ENCODE results near the gene NCKAP1. TPM values are rescaled to one million over a fixed set of nuclear protein-coding genes. Genes with fewer than 3 reads are reported as not detected.
A peak's percentile ranks its signal among the peaks of the same experiment; 100 is the strongest.
"Not testable (repeated sequence)": the region's sequence is repeated elsewhere in the genome, so short reads cannot be mapped to it uniquely, and the experiment has no call there.

NCKAP1 gene
- total RNA-seq, 1 donor from 2014 or later = 72.8 TPM

- DNase-seq (ENCODE audit: low read depth in 2 of 2) = no peak
These were observed 154.8 kb downstream of the NCKAP1 start for GRCh38 chr2:182883451-182883850.

GRCh38 chr2:182880100-182880499, 158.2 kb downstream of the NCKAP1 start:
- not testable (repeated sequence) for DNase-seq (ENCODE audit: low read depth in 2 of 2)

DNA sequence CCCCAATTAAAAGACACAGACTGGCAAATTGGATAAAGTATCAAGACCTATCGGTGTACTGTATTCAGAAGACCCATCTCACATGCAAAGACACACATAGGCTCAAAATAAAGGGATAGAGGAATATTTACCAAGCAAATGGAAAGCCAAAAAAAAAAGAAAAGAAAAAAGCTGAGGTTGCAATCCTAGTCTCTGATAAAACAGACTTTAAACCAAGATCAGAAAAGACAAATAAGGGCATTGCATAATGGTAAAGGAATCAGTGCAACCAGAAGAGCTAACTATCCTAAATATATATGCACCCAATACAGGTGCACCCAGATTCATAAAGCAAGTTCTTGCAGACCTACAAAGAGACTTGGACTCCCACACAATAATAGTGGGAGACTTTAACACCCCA, 161.6 kb downstream of the NCKAP1 start:
- not testable (repeated sequence) for DNase-seq (ENCODE audit: low read depth in 2 of 2)

- DNase-seq (ENCODE audit: low read depth in 2 of 2) = peak; percentile 11 to 16
These were observed 168.0 kb downstream of the NCKAP1 start for GRCh38 chr2:182870227-182870626.

- DNase-seq (ENCODE audit: low read depth in 2 of 2) = peak in 1 of 2 donors; percentile 7
These were observed 170.0 kb downstream of the NCKAP1 start for GRCh38 chr2:182868054-182868796.

- no peak for DNase-seq (ENCODE audit: low read depth in 2 of 2)
These were observed 170.7 kb downstream of the NCKAP1 start for GRCh38 chr2:182867426-182868053.

GRCh38 chr2:182866461-182867406, 171.5 kb downstream of the NCKAP1 start, which contains the start of gene FRZB:
TSS of gene FRZB (minus strand) at chr2:182866637. CDS start at chr2:182866552, 85 bp downstream.
- peak; percentile 19 to 43 for DNase-seq (ENCODE audit: low read depth in 2 of 2)

GRCh38 chr2:182866095-182866460, 172.2 kb downstream of the NCKAP1 start:
- peak in 1 of 2 donors; percentile 4 for DNase-seq (ENCODE audit: low read depth in 2 of 2)

DNA sequence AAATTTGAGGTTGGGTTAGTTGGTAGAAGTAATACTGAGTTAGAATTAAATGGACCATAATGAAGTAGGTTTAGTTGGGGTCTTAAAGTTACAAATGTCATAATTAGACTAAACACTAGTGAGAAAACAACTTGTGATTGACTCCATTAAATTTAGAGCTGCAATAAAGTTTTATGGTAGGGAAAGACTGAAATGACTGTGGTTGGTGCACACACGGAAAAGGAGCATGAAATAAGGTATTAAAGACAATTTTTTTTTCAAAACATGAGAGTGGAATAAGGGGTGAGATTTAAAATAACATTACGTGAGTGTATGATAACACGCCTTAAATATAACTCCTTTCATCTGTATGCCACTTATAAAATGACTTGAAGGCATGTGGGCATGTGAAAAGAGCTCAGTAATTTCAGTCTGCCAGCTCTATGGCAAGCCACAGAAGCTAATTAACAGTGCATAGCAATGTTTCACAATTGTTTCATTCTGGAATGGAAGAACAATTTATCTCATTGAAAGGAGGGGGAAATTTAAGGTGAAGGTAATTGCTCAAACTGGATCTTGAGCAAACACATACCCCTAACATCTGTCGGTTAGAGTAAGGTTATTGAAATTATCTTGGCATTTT, 173.2 kb downstream of the NCKAP1 start:
- no peak for DNase-seq (ENCODE audit: low read depth in 2 of 2)

- no peak for DNase-seq (ENCODE audit: low read depth in 2 of 2)
These were observed 174.6 kb downstream of the NCKAP1 start for GRCh38 chr2:182863642-182864041.

- DNase-seq (ENCODE audit: low read depth in 2 of 2) = no peak
These were observed 176.2 kb downstream of the NCKAP1 start for GRCh38 chr2:182862091-182862490.

- DNase-seq (ENCODE audit: low read depth in 2 of 2) = no peak
These were observed 177.4 kb downstream of the NCKAP1 start for GRCh38 chr2:182860858-182861257.

Other genes starting within 250 kb of the NCKAP1 start
- gene FRZB, start 171.8 kb downstream of the NCKAP1 start, total RNA-seq = 0.22 and 0.79 TPM in 2 replicates
- 1.5 and 3.6 TPM in 2 replicates for gene DUSP19, start 40.3 kb upstream of the NCKAP1 start, total RNA-seq
- gene NUP35, start 86.0 kb upstream of the NCKAP1 start, total RNA-seq = 9.5 and 9.6 TPM in 2 replicates

Data from lung microvascular endothelial cell (primary cell).